ENCODE measurements around the gene KLF13. TPM values are rescaled to one million over a fixed set of nuclear protein-coding genes. Genes with fewer than 3 reads are reported as not detected.

The KLF13 gene
- total and polyA plus RNA-seq, 10 of the 15 experiments (the other 5 are each of a cell fraction or from before 2014, with no cell fraction given) = 20.3 to 109 (median 51.4) TPM

GRCh38 chr15:31340592-31340991, 14.0 kb downstream of the KLF13 start:
- H3K36me3 ChIP-seq (ENCODE audit: control insufficient read depth in 2 of 2, insufficient read depth in 2 of 2, low read length in 1 of 2) = peaks cover 7 to 24% of the 10 kb centered on the region in 2 experiments
- peaks cover 99% of the 10 kb centered on the region for H3K79me2 ChIP-seq (ENCODE audit: control insufficient read depth, insufficient read depth, low read length)
- H3K9ac ChIP-seq (ENCODE audit: control insufficient read depth, insufficient read depth, low read length) = no peak overlapping the region
- H3K9me3 ChIP-seq (replicated peaks; ENCODE audit: control insufficient read depth, insufficient read depth, low read length) = no peaks in the 10 kb centered on the region
- H3K27me3 ChIP-seq (replicated peaks in 1 of 2; ENCODE audit: control insufficient read depth in 2 of 2, insufficient read depth in 2 of 2, low read length in 1 of 2) = no peaks in the 10 kb centered on the region
- POLR2A ChIA-PET = interaction anchor here (0.6 to 0.9 kb wide), 2 partner anchors 26 to 123 kb away, joined by 3 read pairs; no protein-coding TSS in a partner anchor
- WGBS (ENCODE audit: insufficient coverage, insufficient replicate concordance, low lambda C conversion rate, missing lambda C conversion rate) = 94% methylated on average over 7 of the region's 7 CpGs
- H3K4me3 ChIP-seq = no peak overlapping the region
- no TSS peak for BruUV-seq (replicated peaks)
- in situ Hi-C loops (cut with MboI) = loop anchor here (25.0 kb wide), 2 partner anchors 703 to 1272 kb away; partner anchors contain the start of genes ARHGAP11A and ARHGAP11B
- peaks cover 10% of the 10 kb centered on the region for H4K20me1 ChIP-seq (ENCODE audit: control insufficient read depth, insufficient read depth)
- no peak for ATAC-seq
- no peak for DNase-seq (ENCODE audit: low read depth, low spot score)
- TF ChIP-seq CHD2 (IDR thresholded peaks at IDR 0.05; ENCODE audit: borderline replicate concordance, low read depth, low read length) (no peak), NFIC (IDR thresholded peaks at IDR 0.05; ENCODE audit: low read depth, low read length) (no peak)
- intact Hi-C loops (cut with micrococcal nuclease; ENCODE audit: unreplicated experiment) = no loop called here
- H3K27ac ChIP-seq (ENCODE audit: control insufficient read depth, insufficient read depth) = no peak overlapping the region
- RAD21 ChIA-PET (ENCODE audit: unreplicated experiment) = no interaction called here
- H2AFZ ChIP-seq (ENCODE audit: control insufficient read depth, low read depth, low read length) = no peak overlapping the region
- CTCF ChIA-PET = interaction anchor here (1.1 kb wide), 1 partner anchor 16 kb away, joined by 3 read pairs; no protein-coding TSS in a partner anchor
- no peak for FAIRE-seq
- peaks cover 96% of the 10 kb centered on the region for H3K4me1 ChIP-seq (ENCODE audit: control insufficient read depth, insufficient read depth, low read length)
- SMC1A ChIA-PET (ENCODE audit: uncharacterized antibody, unreplicated experiment) = interaction anchor here (1.7 to 2.0 kb wide), 2 partner anchors 12 to 13 kb away, joined by 7 to 8 read pairs; no protein-coding TSS in a partner anchor
- no peak overlapping the region for H3K4me2 ChIP-seq (ENCODE audit: control insufficient read depth, insufficient read depth)

GRCh38 chr15:31341071-31341470, 14.4 kb downstream of the KLF13 start:
- H2AFZ ChIP-seq (ENCODE audit: control insufficient read depth, low read depth, low read length) = no peak overlapping the region
- in situ Hi-C loops (cut with MboI) (loop anchor here (25.0 kb wide), 2 partner anchors 704 to 1271 kb away; partner anchors contain the start of genes ARHGAP11A and ARHGAP11B), intact Hi-C loops (cut with micrococcal nuclease; ENCODE audit: unreplicated experiment) (no loop called here)
- RAD21 ChIA-PET (ENCODE audit: unreplicated experiment) = interaction anchor here (0.6 to 0.7 kb wide), 2 partner anchors 25 to 182 kb away, joined by 3 to 4 read pairs; no protein-coding TSS in a partner anchor
- peaks cover 10% of the 10 kb centered on the region for H4K20me1 ChIP-seq (ENCODE audit: control insufficient read depth, insufficient read depth)
- H3K27me3 ChIP-seq (replicated peaks in 1 of 2; ENCODE audit: control insufficient read depth in 2 of 2, insufficient read depth in 2 of 2, low read length in 1 of 2) = no peaks in the 10 kb centered on the region
- SMC1A ChIA-PET (ENCODE audit: uncharacterized antibody, unreplicated experiment) = interaction anchor here (1.7 to 2.0 kb wide), 2 partner anchors 12 to 13 kb away, joined by 7 to 8 read pairs; no protein-coding TSS in a partner anchor
- H3K4me1 ChIP-seq (ENCODE audit: control insufficient read depth, insufficient read depth, low read length) = peaks cover 92% of the 10 kb centered on the region
- DNase-seq (ENCODE audit: low read depth, low spot score) (no peak), ATAC-seq (no peak), FAIRE-seq (no peak)
- H3K79me2 ChIP-seq (ENCODE audit: control insufficient read depth, insufficient read depth, low read length) = peaks cover 99% of the 10 kb centered on the region
- no peak overlapping the region; the same call in 1 of the 2 replicates for H3K4me2 ChIP-seq (ENCODE audit: control insufficient read depth, insufficient read depth)
- 0 out of 2 replicates have a peak overlapping the region, but pooled peaks have one; percentile 1 for H3K27ac ChIP-seq (ENCODE audit: control insufficient read depth, insufficient read depth)
- POLR2A ChIA-PET = interaction anchor here (0.9 kb wide), 1 partner anchor 25 kb away, joined by 3 read pairs; no protein-coding TSS in a partner anchor
- no peaks in the 10 kb centered on the region for H3K9me3 ChIP-seq (replicated peaks; ENCODE audit: control insufficient read depth, insufficient read depth, low read length)
- no TSS peak for BruUV-seq (replicated peaks)
- CTCF ChIA-PET = interaction anchor here (1.1 kb wide), 1 partner anchor 16 kb away, joined by 3 read pairs; no protein-coding TSS in a partner anchor
- WGBS (ENCODE audit: insufficient coverage, insufficient replicate concordance, low lambda C conversion rate, missing lambda C conversion rate) = 98% methylated on average over 4 of the region's 4 CpGs
- H3K36me3 ChIP-seq (ENCODE audit: control insufficient read depth in 2 of 2, insufficient read depth in 2 of 2, low read length in 1 of 2) = peaks cover 7 to 22% of the 10 kb centered on the region in 2 experiments
- no peak overlapping the region for H3K9ac ChIP-seq (ENCODE audit: control insufficient read depth, insufficient read depth, low read length)
- H3K4me3 ChIP-seq = no peak overlapping the region
- TF ChIP-seq YBX1 (IDR thresholded peaks at IDR 0.05) = no peak
- TF ChIP-seq NR2C2 (IDR thresholded peaks at IDR 0.05; ENCODE audit: borderline replicate concordance, control insufficient read depth, insufficient read length, low read depth) = no peak
- TF ChIP-seq IKZF1 (conservative IDR thresholded peaks at IDR 0.05) = no peak
- TF ChIP-seq WRNIP1 (IDR thresholded peaks at IDR 0.05; ENCODE audit: borderline replicate concordance, low read depth, low read length) = no peak
- TF ChIP-seq ETV6 (conservative IDR thresholded peaks at IDR 0.05 in 1 of 2, IDR thresholded peaks at IDR 0.05 in 1 of 2; ENCODE audit: borderline replicate concordance in 1 of 2, low read depth in 1 of 2) = no peak
- TF ChIP-seq SMAD5 (IDR thresholded peaks at IDR 0.05; ENCODE audit: low read depth) = no peak
- TF ChIP-seq ZBTB40 (IDR thresholded peaks at IDR 0.05; ENCODE audit: borderline replicate concordance) = no peak
- no peak for TF ChIP-seq GATAD2B (conservative IDR thresholded peaks at IDR 0.05; ENCODE audit: low read depth)
- TF ChIP-seq CHD4 (IDR thresholded peaks at IDR 0.05) = no peak
